Prostate gland (tissue), 2 donors: ENCODE results near the gene MCEE. TPM values are rescaled to one million over a fixed set of nuclear protein-coding genes. Genes with fewer than 3 reads are reported as not detected.

Experiments used
- DNase-seq: peaks from one replicate; pipeline ENCODE4 v3.0.0-alpha.2; 2019; ENCODE audit warnings: low spot score
- H3K27ac ChIP-seq, 2 donors: fragments of 200-600 bp; sonication (generic); 2 replicates each; pipeline ENCODE4 v1.5.1; 2017 to 2019
- H3K27me3 ChIP-seq: fragments of 200-600 bp; sonication (generic); replicated peaks from 2 replicates; pipeline ENCODE4 v1.5.1; 2019; ENCODE audit not compliant: insufficient read depth
- H3K36me3 ChIP-seq, 2 donors: fragments of 200-600 bp; sonication (generic); 1 replicate in 1 of 2; 2 replicates in 1 of 2; pipeline versions ENCODE4 v1.5.1 to v1.8.1; 2017 to 2019
- H3K4me1 ChIP-seq: fragments of 200-600 bp; sonication (generic); replicated peaks from 2 replicates; pipeline ENCODE4 v1.5.1; 2019
- H3K4me3 ChIP-seq, 2 donors: fragments of 200-600 bp; sonication (generic); 2 replicates each; pipeline ENCODE4 v1.5.1; 2017 to 2019
- H3K9me3 ChIP-seq: fragments of 200-600 bp; sonication (generic); 2 replicates; pipeline ENCODE4 v1.5.1; 2017
- CTCF ChIP-seq, 4 experiments: fragments of 200-600 bp in 2 of 4; fragments of 450-650 bp in 2 of 4; sonication (generic) in 2 of 4; IDR thresholded peaks; 1 replicate in 3 of 4; 2 replicates in 1 of 4; pipeline ENCODE4 v1.5.1; 2016 to 2019; ENCODE audit warnings: antibody characterized with exemption in 4 of 4, mild to moderate bottlenecking in 2 of 4, moderate library complexity in 2 of 4
- POLR2A ChIP-seq: fragments of 450-650 bp; IDR thresholded peaks from one replicate; pipeline ENCODE4 v1.6.1; 2016; ENCODE audit warnings: antibody characterized with exemption, mild to moderate bottlenecking
- POLR2AphosphoS5 ChIP-seq: sonication (generic); formaldehyde crosslinking; IDR thresholded peaks from one replicate; pipeline ENCODE4 v1.6.1; 2017; ENCODE audit warnings: antibody characterized with exemption
- WGBS: methylation state at CpG from one replicate; pipeline ENCODE4 v1.1.5; 2018; 5-methylcytosine and 5-hydroxymethylcytosine counted together
- intact Hi-C: fragments of 100-400 bp; cut with DNase I; formaldehyde crosslinking; loops from one replicate; pipeline ENCODE4 v1.14.2; 2022
- total RNA-seq, 2 donors: library from RNA; depleted of rRNA; stranded (reverse); fragments of >200 nt; gene quantifications; one replicate each; pipeline ENCODE4 v1.1.0, GENCODE V29; 2016

MCEE gene
- total RNA-seq, 2 donors from 2014 or later, result 18.2 to 41.4 TPM

- DNase-seq, result peak; percentile 16
- intact Hi-C loops, result no loop called here
- Histone ChIP-seq H3K9me3 (no peaks in the 10 kb centered on the region), H3K36me3 (no peaks in the 10 kb centered on the region), H3K27ac (no peak overlapping the region), H3K27me3 (no peaks in the 10 kb centered on the region), H3K4me3 (no peak overlapping the region), H3K4me1 (no peaks in the 10 kb centered on the region)
- WGBS, result 7% methylated on average over 16 of the region's 16 CpGs
- TF ChIP-seq POLR2AphosphoS5 (no peak), POLR2A (no peak), CTCF (IDR thresholded peaks at IDR 0.05) (peak in 3 of 4 experiments; percentile 51 to 56 (median 55))
Measured at GRCh38 chr2:71157124-71157793, 27.2 kb upstream of the MCEE start.

GRCh38 chr2:71156573-71156972 is 26.5 kb upstream of the MCEE start:
- intact Hi-C loops, result no loop called here
- TF ChIP-seq POLR2A (no peak), CTCF (IDR thresholded peaks at IDR 0.05) (no peak), POLR2AphosphoS5 (no peak)
- H3K27ac ChIP-seq, result no peak overlapping the region
- no peaks in the 10 kb centered on the region for H3K36me3 ChIP-seq
- H3K9me3 ChIP-seq, result no peaks in the 10 kb centered on the region
- no peaks in the 10 kb centered on the region for H3K27me3 ChIP-seq
- DNase-seq, result no peak
- WGBS, result 45% methylated on average over 6 of the region's 6 CpGs
- H3K4me1 ChIP-seq, result no peaks in the 10 kb centered on the region
- H3K4me3 ChIP-seq, result no peak overlapping the region

DNA sequence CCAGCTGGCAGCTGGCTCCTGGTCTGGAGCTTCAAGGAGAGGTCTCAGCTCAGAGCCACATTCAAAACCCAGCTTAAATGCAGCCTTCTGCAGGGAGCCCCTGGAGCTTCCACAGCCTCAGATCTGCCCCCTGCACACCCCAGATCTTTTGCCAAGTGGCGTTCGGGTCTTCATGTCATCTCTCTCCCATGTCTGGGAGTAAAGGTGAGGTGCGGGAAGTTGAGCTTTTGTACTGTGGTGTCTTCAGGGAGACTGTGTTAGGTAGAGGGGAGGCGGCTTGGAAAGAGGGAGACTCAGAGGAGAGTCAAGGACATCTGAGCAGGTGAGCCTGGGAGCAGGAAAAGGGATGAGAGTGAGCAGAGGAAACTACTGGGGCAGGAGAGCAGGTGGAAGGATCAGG is 25.8 kb upstream of the MCEE start:
- 89% methylated on average over 4 of the region's 4 CpGs for WGBS
- H3K4me1 ChIP-seq, result no peaks in the 10 kb centered on the region
- TF ChIP-seq CTCF (IDR thresholded peaks at IDR 0.05), result no peak
- no peak for TF ChIP-seq POLR2AphosphoS5
- H3K36me3 ChIP-seq, result no peaks in the 10 kb centered on the region
- H3K27ac ChIP-seq, result no peak overlapping the region
- H3K9me3 ChIP-seq, result no peaks in the 10 kb centered on the region
- DNase-seq, result no peak
- H3K4me3 ChIP-seq, result no peak overlapping the region
- H3K27me3 ChIP-seq, result no peaks in the 10 kb centered on the region
- intact Hi-C loops, result no loop called here

GRCh38 chr2:71154798-71155197 is 24.8 kb upstream of the MCEE start:
- intact Hi-C loops, result no loop called here
- Histone ChIP-seq H3K9me3 (no peaks in the 10 kb centered on the region), H3K27ac (no peak overlapping the region), H3K4me1 (no peaks in the 10 kb centered on the region), H3K27me3 (no peaks in the 10 kb centered on the region), H3K36me3 (no peaks in the 10 kb centered on the region), H3K4me3 (no peak overlapping the region)
- no peak for DNase-seq
- WGBS, result 74% methylated on average over 6 of the region's 6 CpGs
- TF ChIP-seq CTCF (IDR thresholded peaks at IDR 0.05) (peak in 1 of 4 experiments; percentile 22), POLR2AphosphoS5 (no peak), POLR2A (no peak)

- DNase-seq, result no peak
- H3K4me1 ChIP-seq, result no peaks in the 10 kb centered on the region
- 87% methylated on average over 8 of the region's 8 CpGs for WGBS
Measured at GRCh38 chr2:71154279-71154678, 24.2 kb upstream of the MCEE start.

More at GRCh38 chr2:71154279-71154678, 24.2 kb upstream of the MCEE start:
- H3K27ac ChIP-seq, result no peak overlapping the region
- H3K27me3 ChIP-seq, result no peaks in the 10 kb centered on the region
- H3K9me3 ChIP-seq, result no peaks in the 10 kb centered on the region
- intact Hi-C loops, result no loop called here
- no peak overlapping the region for H3K4me3 ChIP-seq
- peaks cover 0 to 1% of the 10 kb centered on the region in 2 donors for H3K36me3 ChIP-seq
- TF ChIP-seq POLR2A, result no peak
- TF ChIP-seq CTCF (IDR thresholded peaks at IDR 0.05), result no peak
- no peak for TF ChIP-seq POLR2AphosphoS5
